Activated CD8-positive, alpha-beta T cell treated with anti-CD3 and anti-CD28 coated beads for 36 hours (primary cell): ENCODE data around the gene KIAA1328. TPM values are rescaled to one million over a fixed set of nuclear protein-coding genes. Genes with fewer than 3 reads are reported as not detected.

Source experiments
- ATAC-seq: fragments of 200-7000 bp; cut with Tn5 transposase; one replicate; pipeline ENCODE4 v1.10.0; 2021; ENCODE audit warnings: mild to moderate bottlenecking, moderate library complexity
- CTCF ChIA-PET: fragments of 350-600 bp; sonication (Branson Sonifier 250); formaldehyde crosslinking; loops from one replicate; lab custom pipeline; 2021; ENCODE audit warnings: antibody characterized with exemption; lab: Charles Lee
- POLR2A ChIA-PET: fragments of 350-600 bp; sonication (Branson Sonifier 250); formaldehyde crosslinking; loops from one replicate; lab custom pipeline; 2021; ENCODE audit warnings: antibody characterized with exemption; lab: Charles Lee
- DNase-seq: peaks from one replicate; pipeline ENCODE4 v3.0.0-alpha.2; 2020
- H3K27ac Mint-ChIP-seq: one replicate; pipeline ENCODE4 v1.8.0; 2021; ENCODE audit warnings: mild to moderate bottlenecking, mixed read lengths
- H3K27me3 Mint-ChIP-seq: one replicate; pipeline ENCODE4 v1.8.0; 2021; ENCODE audit warnings: mixed read lengths
- H3K36me3 Mint-ChIP-seq: one replicate; pipeline ENCODE4 v1.8.0; 2021; ENCODE audit warnings: low read depth, mixed read lengths
- H3K4me1 Mint-ChIP-seq: one replicate; pipeline ENCODE4 v1.8.0; 2021; ENCODE audit warnings: low read depth, mixed read lengths
- H3K4me3 Mint-ChIP-seq: one replicate; pipeline ENCODE4 v1.8.0; 2021; ENCODE audit warnings: mild to moderate bottlenecking, moderate library complexity, mixed read lengths
- H3K9me3 Mint-ChIP-seq: one replicate; pipeline ENCODE4 v1.8.0; 2021; ENCODE audit warnings: mixed read lengths
- CTCF ChIP-seq: fragments of 200-600 bp; IDR thresholded peaks from one replicate; pipeline ENCODE4 v1.8.0; 2022; ENCODE audit warnings: antibody characterized with exemption, mild to moderate bottlenecking
- intact Hi-C: fragments of 100-400 bp; cut with micrococcal nuclease; formaldehyde crosslinking; loops from one replicate; pipeline ENCODE4 v1.10.0; 2022
- total RNA-seq, 2 experiments: library from RNA; stranded (reverse); gene quantifications; one replicate each; pipeline ENCODE4 v1.2.3, GENCODE V29; 2021

Gene KIAA1328
- total RNA-seq, 2 experiments from 2014 or later = 5.9 to 6.1 TPM

GRCh38 chr18:37261988-37262387, 433.1 kb downstream of the KIAA1328 start:
- Mint-ChIP-seq H3K27ac (no peak overlapping the region), H3K36me3 (no peaks in the 10 kb centered on the region), H3K27me3 (peaks cover 10% of the 10 kb centered on the region), H3K4me3 (no peak overlapping the region), H3K4me1 (no peaks in the 10 kb centered on the region), H3K9me3 (no peaks in the 10 kb centered on the region)
- no peak for TF ChIP-seq CTCF
- ChIA-PET POLR2A (no interaction called here), CTCF (no interaction called here)
- ATAC-seq (no peak), DNase-seq (no peak)
- intact Hi-C loops = no loop called here

GRCh38 chr18:37264956-37265355, 436.0 kb downstream of the KIAA1328 start:
- ChIA-PET POLR2A (no interaction called here), CTCF (no interaction called here)
- TF ChIP-seq CTCF = no peak
- peaks cover 5% of the 10 kb centered on the region for H3K27me3 Mint-ChIP-seq
- DNase-seq = no peak
- ATAC-seq = no peak
- H3K36me3 Mint-ChIP-seq = no peaks in the 10 kb centered on the region
- H3K4me1 Mint-ChIP-seq = no peaks in the 10 kb centered on the region
- H3K4me3 Mint-ChIP-seq = no peak overlapping the region
- no peaks in the 10 kb centered on the region for H3K9me3 Mint-ChIP-seq
- H3K27ac Mint-ChIP-seq = no peak overlapping the region
- intact Hi-C loops = no loop called here

GRCh38 chr18:37265382-37265781, 436.5 kb downstream of the KIAA1328 start:
- intact Hi-C loops = no loop called here
- TF ChIP-seq CTCF = no peak
- no peak overlapping the region for H3K27ac Mint-ChIP-seq

GRCh38 chr18:37266290-37266689, 437.4 kb downstream of the KIAA1328 start:
- DNase-seq = no peak
- no peaks in the 10 kb centered on the region for H3K36me3 Mint-ChIP-seq
- ATAC-seq = no peak
- no peak overlapping the region for H3K27ac Mint-ChIP-seq
- peaks cover 5% of the 10 kb centered on the region for H3K27me3 Mint-ChIP-seq
- POLR2A ChIA-PET = no interaction called here
- H3K4me1 Mint-ChIP-seq = no peaks in the 10 kb centered on the region
- no peaks in the 10 kb centered on the region for H3K9me3 Mint-ChIP-seq
- no peak for TF ChIP-seq CTCF
- H3K4me3 Mint-ChIP-seq = no peak overlapping the region
- CTCF ChIA-PET = no interaction called here
- intact Hi-C loops = no loop called here

More at GRCh38 chr18:37265382-37265781, 436.5 kb downstream of the KIAA1328 start:
- no peak for DNase-seq
- no peak for ATAC-seq
- no peaks in the 10 kb centered on the region for H3K9me3 Mint-ChIP-seq
- H3K4me1 Mint-ChIP-seq = no peaks in the 10 kb centered on the region
- POLR2A ChIA-PET = no interaction called here
- H3K36me3 Mint-ChIP-seq = no peaks in the 10 kb centered on the region
- no peak overlapping the region for H3K4me3 Mint-ChIP-seq
- H3K27me3 Mint-ChIP-seq = peaks cover 5% of the 10 kb centered on the region
- CTCF ChIA-PET = no interaction called here

- Mint-ChIP-seq H3K4me3 (no peak overlapping the region), H3K27me3 (peaks cover 14% of the 10 kb centered on the region), H3K4me1 (no peaks in the 10 kb centered on the region), H3K9me3 (peaks cover 2% of the 10 kb centered on the region), H3K27ac (no peak overlapping the region), H3K36me3 (no peaks in the 10 kb centered on the region)
- POLR2A ChIA-PET = no interaction called here
- DNase-seq (peak; percentile 59), ATAC-seq (peak; percentile 72)
- intact Hi-C loops = no loop called here
- no peak for TF ChIP-seq CTCF
- CTCF ChIA-PET = no interaction called here
Measured at GRCh38 chr18:37270038-37270665, 441.2 kb downstream of the KIAA1328 start.
